Thyroid gland (tissue), 4 donors: ENCODE data around the gene TMSB10. TPM values are rescaled to one million over a fixed set of nuclear protein-coding genes. Genes with fewer than 3 reads are reported as not detected.

Source experiments
- DNase-seq, 2 donors: peaks; one replicate each; pipeline ENCODE4 v3.0.0-alpha.2; 2019
- H3K27ac ChIP-seq, 3 donors: fragments of 200-600 bp; sonication (generic); 1 replicate in 2 of 3; 2 replicates in 1 of 3; pipeline ENCODE4 v1.5.1; 2016 to 2019; ENCODE audit warnings: mild to moderate bottlenecking in 1 of 3, moderate library complexity in 1 of 3
- H3K27me3 ChIP-seq: fragments of 200-600 bp; sonication (generic); one replicate; pipeline ENCODE4 v1.5.1; 2019
- H3K36me3 ChIP-seq, 2 donors: fragments of 200-600 bp; sonication (generic); one replicate each; pipeline ENCODE4 v1.5.1; 2016 to 2019
- H3K4me1 ChIP-seq, 2 donors: fragments of 200-600 bp; sonication (generic); one replicate each; pipeline ENCODE4 v1.5.1; 2017 to 2019
- H3K4me3 ChIP-seq, 3 donors: fragments of 200-600 bp; sonication (generic); replicated peaks in 1 of 3; 1 replicate in 2 of 3; 2 replicates in 1 of 3; pipeline ENCODE4 v1.5.1; 2016; ENCODE audit warnings: mild to moderate bottlenecking in 1 of 3
- H3K9me3 ChIP-seq: fragments of 200-600 bp; sonication (generic); one replicate; pipeline ENCODE4 v1.5.1; 2017
- CTCF ChIP-seq, 6 experiments: fragments of 200-600 bp in 3 of 6; fragments of 450-650 bp in 3 of 6; sonication (generic) in 3 of 6; IDR thresholded peaks; one replicate each; pipeline ENCODE4 v1.5.1; 2016 to 2019; ENCODE audit warnings: antibody characterized with exemption in 6 of 6, mild to moderate bottlenecking in 2 of 6, inconsistent platforms in 1 of 6, moderate library complexity in 1 of 6
- POLR2A ChIP-seq, 2 donors: fragments of 450-650 bp; IDR thresholded peaks; one replicate each; pipeline ENCODE4 v1.6.1; 2017; ENCODE audit warnings: antibody characterized with exemption in 2 of 2, mild to moderate bottlenecking in 2 of 2, moderate library complexity in 1 of 2
- WGBS, 2 donors: methylation state at CpG; one replicate each; pipeline ENCODE4 v1.1.5; 2017; 5-methylcytosine and 5-hydroxymethylcytosine counted together
- intact Hi-C: fragments of 100-400 bp; cut with DNase I; formaldehyde crosslinking; loops from one replicate; pipeline ENCODE4 v1.15.1; 2023
- total RNA-seq, 4 donors: library from RNA; depleted of rRNA; stranded (reverse); fragments of >200 nt; gene quantifications; one replicate each; pipeline ENCODE4 v1.2.3, GENCODE V29; 2016

TMSB10 gene
- total RNA-seq, 4 donors from 2014 or later = 958 to 1,745 (median 1,373) TPM

GRCh38 chr2:84904717-84905174 is 710 bp upstream of the TMSB10 start:
- intact Hi-C loops = no loop called here

GRCh38 chr2:84906108-84906899 is 848 bp downstream of the TMSB10 start:
- Histone ChIP-seq H3K9me3 (no peaks in the 10 kb centered on the region), H3K36me3 (no peaks in the 10 kb centered on the region), H3K27ac (peak overlapping the region; percentile 90 to 94 (median 91)), H3K4me1 (peaks cover 12 to 15% of the 10 kb centered on the region in 2 donors), H3K27me3 (no peaks in the 10 kb centered on the region), H3K4me3 (peak overlapping the region; percentile 79 to 96 (median 84))
- intact Hi-C loops = no loop called here
- no peak for TF ChIP-seq POLR2A (IDR thresholded peaks at IDR 0.05)
- peak; percentile 49 to 54 for DNase-seq
- 1 to 2% methylated on average over 29 to 32 of the region's 38 CpGs for WGBS, 2 donors

More at GRCh38 chr2:84904717-84905174, 710 bp upstream of the TMSB10 start:
- H3K4me3 ChIP-seq = peak overlapping the region; percentile 79 to 96 (median 84)
- H3K36me3 ChIP-seq = no peaks in the 10 kb centered on the region
- 0 to 1% methylated on average over 21 of the region's 21 CpGs for WGBS, 2 donors
- H3K27me3 ChIP-seq = no peaks in the 10 kb centered on the region
- peak overlapping the region; percentile 61 to 94 (median 90) for H3K27ac ChIP-seq
- H3K9me3 ChIP-seq = no peaks in the 10 kb centered on the region
- peaks cover 12 to 15% of the 10 kb centered on the region in 2 donors for H3K4me1 ChIP-seq
- DNase-seq = peak; percentile 88 to 91
- TF ChIP-seq POLR2A (IDR thresholded peaks at IDR 0.05) (peak in 1 of 2 donors; percentile 75), CTCF (IDR thresholded peaks at IDR 0.05) (no peak)

GRCh38 chr2:84906900-84907714 is 1.7 kb downstream of the TMSB10 start:
- Histone ChIP-seq H3K27me3 (no peaks in the 10 kb centered on the region), H3K4me1 (peaks cover 12 to 15% of the 10 kb centered on the region in 2 donors), H3K27ac (peak overlapping the region; percentile 90 to 94 (median 91)), H3K4me3 (peak overlapping the region; percentile 79 to 96 (median 84)), H3K9me3 (no peaks in the 10 kb centered on the region), H3K36me3 (no peaks in the 10 kb centered on the region)
- TF ChIP-seq CTCF (IDR thresholded peaks at IDR 0.05) = no peak
- TF ChIP-seq POLR2A (IDR thresholded peaks at IDR 0.05) = peak in 1 of 2 donors; percentile 38
- peak; percentile 42 to 47 for DNase-seq
- intact Hi-C loops = no loop called here
- WGBS, 2 donors = 21 to 24% methylated on average over 15 of the region's 15 CpGs

- intact Hi-C loops = no loop called here
- H3K27ac ChIP-seq = no peak overlapping the region
- no peak overlapping the region for H3K4me3 ChIP-seq
- no peaks in the 10 kb centered on the region for H3K9me3 ChIP-seq
- 85 to 92% methylated on average over 2 of the region's 2 CpGs for WGBS, 2 donors
- H3K36me3 ChIP-seq = no peaks in the 10 kb centered on the region
- H3K4me1 ChIP-seq = peaks cover 12 to 14% of the 10 kb centered on the region in 2 donors
- no peaks in the 10 kb centered on the region for H3K27me3 ChIP-seq
- no peak for DNase-seq
- TF ChIP-seq CTCF (IDR thresholded peaks at IDR 0.05) (no peak), POLR2A (IDR thresholded peaks at IDR 0.05) (no peak)
Observed at GRCh38 chr2:84908948-84909713, 3.7 kb downstream of the TMSB10 start.

- Histone ChIP-seq H3K4me3 (no peak overlapping the region), H3K27ac (no peak overlapping the region), H3K27me3 (no peaks in the 10 kb centered on the region), H3K9me3 (no peaks in the 10 kb centered on the region), H3K36me3 (no peaks in the 10 kb centered on the region), H3K4me1 (peaks cover 7% of the 10 kb centered on the region in 2 donors)
- intact Hi-C loops = no loop called here
- TF ChIP-seq CTCF (IDR thresholded peaks at IDR 0.05) (no peak), POLR2A (IDR thresholded peaks at IDR 0.05) (no peak)
- WGBS, 2 donors = 97% methylated on average over 5 of the region's 5 CpGs
- DNase-seq = no peak
Observed at GRCh38 chr2:84911135-84911678, 5.8 kb downstream of the TMSB10 start.
